NCI-H2029 treated with DMSO at 0.1 percent for 48 hours (cell line): Measurements from ENCODE around the gene PAK2.
A peak's percentile ranks its signal among the peaks of the same experiment; 100 is the strongest.
"Not testable (repeated sequence)": the region's sequence is repeated elsewhere in the genome, so short reads cannot be mapped to it uniquely, and the experiment has no call there.

Experiments used
- DNase-seq: peaks from one replicate; lab custom pipeline; 2025; lab: John Stamatoyannopoulos, UW

PAK2 gene

GRCh38 chr3:196782511-196782910 lies 42.9 kb downstream of the PAK2 start:
- DNase-seq, result no peak

DNA sequence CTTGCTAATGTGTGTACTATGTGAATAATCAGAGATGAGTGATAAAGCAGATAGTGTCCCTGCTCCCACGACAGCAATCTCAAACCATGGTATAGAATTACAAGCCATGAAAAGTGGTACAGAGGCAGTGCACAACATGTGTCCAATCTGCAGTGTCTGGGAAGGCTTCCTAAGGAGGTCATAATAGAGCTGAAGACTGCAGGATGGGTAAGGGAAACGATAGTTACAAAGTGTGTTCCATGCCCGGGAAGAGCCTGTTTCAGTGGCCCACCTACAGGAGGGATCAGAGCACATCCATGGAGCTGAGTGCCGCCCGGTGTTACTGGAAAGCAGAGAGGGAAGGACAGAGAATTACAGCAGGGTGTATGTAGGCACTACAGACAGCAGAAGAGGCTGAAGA lies 48.9 kb downstream of the PAK2 start:
- no peak for DNase-seq

DNA sequence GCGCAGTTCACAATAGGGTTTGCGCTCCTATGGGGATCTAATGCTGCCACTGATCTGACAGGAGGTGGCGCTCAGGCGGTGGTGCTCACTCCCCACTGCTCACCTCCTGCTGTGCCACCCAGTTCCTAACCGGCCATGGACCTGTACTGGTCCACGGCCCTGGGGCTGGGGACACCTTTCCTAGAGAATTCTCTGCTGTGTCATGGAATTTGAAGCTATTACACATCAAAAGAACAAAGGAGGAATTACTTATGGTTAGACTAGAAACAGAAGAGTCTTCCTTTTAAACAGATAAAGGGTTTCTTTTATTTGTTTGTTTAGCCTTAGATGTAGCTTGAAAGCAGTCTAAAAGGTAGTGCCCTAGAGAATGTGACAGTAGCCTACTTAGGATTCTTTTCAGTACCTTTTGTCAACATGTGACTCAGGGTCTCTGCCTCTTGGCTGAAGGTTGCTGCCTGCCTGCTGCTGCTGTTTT lies 50.3 kb downstream of the PAK2 start:
- no peak for DNase-seq

DNA sequence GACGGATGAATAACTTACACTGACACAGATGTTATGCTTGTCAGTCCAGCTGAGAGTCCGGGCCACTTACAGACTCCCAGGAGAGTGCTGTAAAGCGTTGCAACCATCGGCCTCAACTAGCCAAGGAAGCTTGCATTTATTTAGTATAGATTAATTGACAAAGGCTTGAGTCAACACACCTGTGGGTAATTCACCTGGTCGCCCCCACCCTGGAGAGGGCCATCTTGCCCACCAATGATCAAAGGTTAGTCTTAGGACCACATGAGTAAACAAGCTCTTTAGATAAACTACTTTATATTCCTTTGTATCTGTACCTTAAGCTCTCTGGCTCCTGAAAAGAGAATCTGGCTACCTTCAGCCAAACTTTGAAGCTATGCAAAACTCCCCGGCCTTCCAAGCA lies 51.0 kb downstream of the PAK2 start:
- DNase-seq, result no peak

DNA sequence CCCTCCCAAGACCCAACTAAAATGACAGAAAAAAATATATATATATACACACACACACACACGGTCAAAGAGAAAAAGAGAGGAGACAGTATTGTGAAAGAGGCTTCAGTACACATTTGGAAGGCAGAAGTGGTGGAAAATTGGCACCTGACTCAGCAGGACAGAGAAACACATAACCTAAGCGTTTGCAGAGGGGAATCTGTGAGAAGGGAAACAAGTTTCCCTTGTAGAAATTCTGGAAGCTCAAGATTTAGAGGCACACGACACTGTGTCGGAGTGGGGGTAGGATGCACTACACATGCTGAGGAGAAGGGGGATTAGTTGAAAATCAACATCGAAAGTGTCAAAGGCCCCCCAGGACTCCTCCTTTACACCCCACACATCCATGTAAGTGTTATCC lies 53.1 kb downstream of the PAK2 start:
- no peak for DNase-seq

DNA sequence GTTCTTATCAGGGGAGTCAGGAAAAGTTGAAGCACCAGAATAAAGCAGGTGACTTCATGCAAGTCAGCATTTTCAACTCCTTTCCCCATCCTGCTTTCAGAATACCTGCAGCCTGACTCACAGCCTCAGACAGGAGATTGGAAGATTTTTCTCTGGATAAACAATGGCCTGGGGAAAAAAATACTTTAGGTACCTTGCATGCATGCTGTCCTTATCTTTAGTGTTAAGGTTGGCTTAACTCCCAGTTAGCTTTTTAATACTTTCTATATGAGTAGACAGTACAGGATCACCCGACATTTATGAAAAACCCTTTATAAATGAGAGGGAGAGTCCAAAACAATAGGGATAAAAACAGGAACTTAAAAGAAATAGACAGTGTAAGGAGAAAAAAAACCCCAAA lies 53.6 kb downstream of the PAK2 start:
- DNase-seq, result no peak

GRCh38 chr3:196794467-196794866 lies 54.8 kb downstream of the PAK2 start:
- no peak for DNase-seq

DNA sequence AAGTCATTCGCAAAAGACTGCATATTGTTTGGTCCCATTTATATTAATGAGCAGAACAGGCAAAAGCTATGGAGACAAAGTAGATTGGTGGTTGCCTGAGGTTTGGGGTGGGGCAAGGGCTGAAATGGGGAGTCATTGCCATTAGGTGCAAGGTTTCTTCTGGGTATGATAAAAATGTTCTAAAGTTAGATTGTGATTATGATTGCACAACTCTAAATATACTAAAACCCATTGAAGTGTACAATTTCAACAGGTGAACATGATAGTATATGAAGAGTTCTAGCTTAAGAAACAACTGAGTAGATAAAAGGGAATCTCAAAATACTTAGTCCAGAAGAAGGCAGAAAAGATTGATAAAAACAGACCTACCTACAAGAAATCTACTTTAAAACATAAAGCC lies 56.7 kb downstream of the PAK2 start:
- DNase-seq, result no peak

GRCh38 chr3:196800742-196801434 lies 61.2 kb downstream of the PAK2 start:
- DNase-seq, result no peak

DNA sequence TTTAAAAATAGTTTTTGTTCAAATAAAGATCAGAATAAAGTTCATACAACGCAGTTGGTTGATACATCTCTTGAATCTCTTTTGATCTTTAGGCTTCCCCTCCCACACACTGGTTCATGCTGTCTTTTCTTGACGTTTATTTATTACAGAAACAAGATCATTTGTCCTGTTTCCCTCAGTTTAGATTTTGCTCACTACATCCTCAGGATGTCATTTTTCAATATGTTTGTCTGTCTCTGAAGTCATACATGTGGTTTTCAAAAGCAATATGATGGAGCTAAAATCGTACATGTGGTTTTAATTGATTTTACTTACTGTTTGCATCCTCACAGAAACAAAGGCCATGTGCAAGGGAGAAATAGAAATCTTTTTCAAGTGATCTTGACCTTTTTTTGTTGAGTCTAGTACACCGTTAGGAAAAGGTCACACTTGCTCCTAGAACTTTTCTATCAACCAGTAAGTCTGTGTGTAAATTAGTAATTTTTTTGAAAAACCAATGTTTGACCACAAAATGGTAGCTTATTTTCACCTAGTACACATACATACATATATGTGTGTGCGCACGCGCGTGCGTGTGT lies 64.3 kb downstream of the PAK2 start:
- DNase-seq, result no peak

DNA sequence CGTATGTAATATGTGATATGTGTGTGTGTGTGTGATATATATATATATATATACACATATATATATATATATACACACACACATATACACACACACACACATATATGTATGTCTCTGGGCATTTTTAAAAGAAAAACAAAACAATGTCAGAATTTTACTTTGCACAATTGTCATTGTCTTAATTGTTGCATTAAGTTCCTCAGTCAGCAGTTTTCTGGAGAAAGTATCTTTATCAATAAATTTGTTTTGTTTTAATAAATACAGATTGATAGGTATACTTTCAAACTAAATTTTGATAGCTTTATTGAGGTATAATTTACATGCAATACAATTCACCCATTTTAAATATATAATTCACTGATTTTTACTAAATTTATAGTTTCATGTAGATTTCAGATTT lies 65.1 kb downstream of the PAK2 start:
- DNase-seq, result no peak

DNA sequence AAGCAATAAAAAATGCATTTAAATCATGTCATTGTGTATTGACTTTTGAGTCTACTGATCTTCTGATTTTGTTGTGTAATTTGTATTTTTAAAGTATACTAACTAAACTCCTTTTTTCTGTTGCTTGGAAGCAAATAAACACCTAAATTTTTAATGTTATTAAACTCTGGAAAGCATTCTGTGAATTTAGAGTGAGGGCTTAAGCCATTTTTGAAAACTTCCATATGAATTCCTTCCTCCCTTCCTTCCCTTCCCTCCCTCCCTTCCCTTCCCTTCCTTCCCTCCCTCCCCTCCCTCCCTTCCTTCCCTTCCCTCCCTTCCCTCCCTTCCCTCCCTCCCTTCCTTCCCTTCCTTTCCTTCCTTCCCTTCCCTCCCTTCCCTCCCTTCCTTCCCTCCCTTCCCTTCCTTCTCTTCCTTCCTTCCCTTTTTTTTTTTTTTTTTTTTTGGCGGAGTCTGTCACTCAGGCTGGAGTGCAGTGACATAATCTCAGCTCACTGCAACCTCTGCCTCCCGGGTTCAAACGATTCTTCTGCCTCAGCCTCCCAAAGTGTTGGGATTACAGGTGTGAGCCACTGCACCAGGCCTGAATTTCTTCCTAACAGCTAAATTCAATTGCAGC lies 71.4 kb downstream of the PAK2 start:
- no peak for DNase-seq

DNA sequence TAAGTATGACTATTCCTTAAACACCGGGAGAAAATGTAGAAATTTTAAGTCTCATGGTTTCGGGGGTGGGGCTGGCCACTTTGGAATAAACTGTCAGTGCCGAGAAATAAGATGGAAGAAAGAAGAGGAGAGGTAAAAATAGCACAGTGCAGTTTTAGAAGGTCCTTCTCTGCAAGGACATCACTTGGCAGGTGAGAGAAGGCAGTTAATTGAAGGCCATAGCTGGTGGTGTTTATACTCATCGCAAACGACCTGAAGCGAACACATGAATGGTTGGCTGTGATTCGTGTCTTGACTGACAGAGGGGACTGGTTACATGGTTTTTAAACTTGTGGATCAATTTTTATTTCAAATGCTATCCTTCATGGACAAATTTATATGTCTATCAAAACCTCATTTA lies 73.2 kb downstream of the PAK2 start:
- no peak for DNase-seq

DNA sequence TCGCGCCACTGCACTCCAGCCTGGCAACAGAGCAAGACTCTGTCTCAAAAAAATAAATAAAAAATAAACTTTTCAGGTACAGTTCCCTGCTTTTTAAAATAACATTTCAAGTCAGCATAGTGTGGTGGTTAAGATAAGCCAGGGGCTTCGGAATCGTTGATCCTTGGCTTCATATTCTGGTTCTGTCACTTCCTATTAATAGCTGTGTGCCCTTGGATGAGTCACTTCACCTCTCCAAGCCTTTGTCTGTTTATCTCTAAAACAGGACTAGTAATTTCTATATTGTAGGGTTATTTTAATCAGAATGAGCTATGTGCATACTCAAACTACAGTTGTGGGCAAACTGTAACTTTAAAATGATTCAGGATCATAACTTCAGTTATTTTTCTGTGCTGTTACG lies 74.2 kb downstream of the PAK2 start:
- DNase-seq, result no peak

DNA sequence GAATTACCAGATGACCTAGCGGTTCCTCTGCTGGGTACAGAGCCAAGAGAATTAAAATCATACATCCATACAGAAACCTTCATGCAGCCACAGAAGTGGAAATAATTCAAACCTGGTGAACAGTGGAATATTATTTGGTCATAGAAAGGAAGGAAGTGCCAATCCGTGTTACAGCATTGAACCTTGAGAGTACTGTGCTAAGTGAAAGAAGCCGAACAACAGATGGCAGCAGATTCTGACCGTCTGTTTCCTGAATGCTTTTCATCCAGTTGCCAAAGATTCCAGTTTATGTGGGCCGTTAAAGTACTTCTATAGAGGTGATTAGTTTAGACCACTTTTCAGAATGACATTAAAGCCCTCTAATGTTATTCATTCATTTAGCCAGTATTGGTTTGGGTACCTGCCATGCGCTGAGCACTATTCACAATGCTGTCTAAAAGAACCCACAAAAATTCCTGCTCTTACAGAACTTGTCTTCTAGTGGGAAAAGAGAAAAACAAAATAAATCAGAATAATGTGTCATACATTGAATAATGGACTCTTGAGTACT lies 82.2 kb downstream of the PAK2 start:
- DNase-seq, result no peak

DNA sequence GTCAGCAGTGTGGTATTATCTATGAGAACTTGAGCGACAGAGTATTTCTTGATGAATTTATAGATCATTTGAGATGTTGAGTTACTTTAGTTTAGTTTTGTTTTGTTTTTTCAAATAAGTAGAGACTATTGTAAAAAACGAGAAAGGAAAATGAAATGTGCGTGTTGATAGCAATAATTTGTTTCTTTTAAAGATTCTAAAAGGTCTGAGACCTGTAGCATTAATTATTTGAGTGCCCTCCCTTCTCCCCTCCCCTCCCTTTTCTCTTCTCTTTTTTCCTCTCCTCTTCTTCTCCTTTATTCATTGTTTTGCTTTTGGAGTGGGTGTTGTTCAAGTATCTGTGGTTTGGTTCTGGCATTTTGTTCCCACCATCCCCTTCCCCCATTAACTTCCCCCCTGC lies 90.0 kb downstream of the PAK2 start:
- DNase-seq, result not testable (repeated sequence)

GRCh38 chr3:196835086-196835485 lies 95.4 kb downstream of the PAK2 start:
- no peak for DNase-seq

- not testable (repeated sequence) for DNase-seq
Observed at GRCh38 chr3:196836626-196837025, 97.0 kb downstream of the PAK2 start.

DNA sequence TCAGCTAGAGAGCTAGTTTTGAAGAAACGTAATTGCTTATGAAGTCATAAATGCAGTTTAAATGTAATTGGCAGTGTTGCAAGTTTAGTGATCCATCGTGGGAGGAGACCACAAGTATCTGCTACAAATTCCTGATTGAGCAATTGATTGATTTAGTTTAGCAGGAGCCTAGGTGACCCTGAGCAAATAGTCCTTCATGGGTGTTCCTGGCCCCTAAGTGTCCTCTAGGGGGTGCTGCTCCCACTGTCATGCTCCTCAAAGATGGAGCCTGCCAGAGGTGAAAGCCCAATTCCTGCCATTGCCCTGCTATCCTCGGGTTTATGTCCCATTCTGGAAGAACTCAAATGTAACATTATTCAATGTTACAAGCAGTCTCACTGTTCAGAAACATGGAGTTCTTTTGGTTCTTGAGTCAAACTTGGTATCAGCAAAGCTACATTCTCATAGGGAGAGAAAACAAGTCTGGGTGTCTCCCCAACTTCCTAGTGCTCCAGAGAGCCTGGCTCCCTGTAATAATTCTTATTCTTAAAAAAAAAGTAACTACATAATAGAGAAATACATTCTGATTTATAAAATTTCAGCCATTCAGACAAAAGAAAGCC lies 98.3 kb downstream of the PAK2 start:
- peak; percentile 3 for DNase-seq

DNA sequence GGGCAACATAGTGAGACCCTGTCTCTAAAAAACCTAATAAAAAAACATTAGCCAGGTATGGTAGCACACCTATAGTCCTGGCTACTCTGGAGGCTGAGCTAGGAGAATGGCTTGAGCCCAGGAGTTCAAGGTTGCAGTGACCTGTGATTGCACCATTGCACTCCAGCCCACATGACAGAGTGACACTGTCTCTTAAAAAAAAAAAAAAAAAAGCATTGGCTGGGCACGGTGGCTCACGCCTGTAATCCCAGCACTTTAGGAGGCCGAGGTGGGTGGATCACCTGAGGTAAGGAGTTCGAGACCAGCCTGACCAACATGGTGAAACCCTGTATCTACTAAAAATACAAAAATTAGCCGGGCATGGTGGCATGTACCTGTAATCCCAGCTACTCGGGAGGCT lies 99.7 kb downstream of the PAK2 start:
- not testable (repeated sequence) for DNase-seq

- DNase-seq, result no peak
Observed at GRCh38 chr3:196842567-196843434, 103.1 kb downstream of the PAK2 start.
